ENCODE measurements around the gene GEMIN7. TPM values are rescaled to one million over a fixed set of nuclear protein-coding genes. Genes with fewer than 3 reads are reported as not detected.
A peak's percentile ranks its signal among the peaks of the same experiment; 100 is the strongest.

The GEMIN7 gene
- total and polyA plus RNA-seq, 2 of the 4 experiments (the other 2 are of a cell fraction), result 27.2 to 53.0 TPM

DNA sequence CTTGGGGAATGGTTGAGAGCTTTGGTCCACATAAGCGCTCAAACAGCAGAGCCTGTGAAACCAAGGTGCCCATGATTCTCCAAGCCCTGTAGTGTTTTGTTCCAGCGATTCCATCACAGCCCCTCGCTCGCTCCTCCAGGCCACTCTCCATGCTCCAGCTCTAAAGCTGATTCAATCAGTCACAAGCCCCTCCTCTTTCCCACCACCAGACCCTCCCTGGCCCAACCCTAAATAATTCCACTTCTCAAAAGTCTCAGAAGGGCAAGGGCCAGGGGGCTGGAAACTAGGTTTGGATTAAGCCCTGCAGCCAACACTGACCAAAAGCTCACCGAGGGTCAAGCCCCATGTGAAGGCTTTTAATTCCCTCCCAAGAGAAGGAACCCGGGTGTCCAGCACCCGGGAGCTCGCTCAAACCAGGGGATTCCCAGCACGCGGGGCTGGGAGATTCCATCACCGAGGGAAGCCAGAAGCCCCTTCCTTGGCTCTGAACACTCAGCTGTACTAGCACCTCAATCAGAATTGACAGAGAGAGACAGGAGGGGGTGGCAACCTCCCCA is 4.2 kb upstream of the GEMIN7 start:
- no peak overlapping the region for H2BK20ac ChIP-seq (ENCODE audit: low read depth, low read length)
- no peak overlapping the region for H3K23ac ChIP-seq (ENCODE audit: low read depth, low read length)
- H3K56ac ChIP-seq (ENCODE audit: extremely low read depth, insufficient read depth, low read length), result no peak overlapping the region
- H3K36me3 ChIP-seq (ENCODE audit: control insufficient read depth, insufficient read depth, low read length), result peaks cover 18% of the 10 kb centered on the region
- dilution Hi-C loops (cut with HindIII; ENCODE audit: low sequenced_read_pairs, unreplicated experiment), result no loop called here
- ATAC-seq (ENCODE audit: low read depth) (no peak), DNase-seq (no peak)
- no peak overlapping the region; the same call in 2 of the 3 replicates for H2BK15ac ChIP-seq (ENCODE audit: low read depth, low read length)
- no peaks in the 10 kb centered on the region for H4K20me1 ChIP-seq (ENCODE audit: insufficient read depth, low read length)
- no peaks in the 10 kb centered on the region for H3K9me3 ChIP-seq (ENCODE audit: control insufficient read depth, insufficient read depth, low read length)
- H2BK5ac ChIP-seq (ENCODE audit: low read depth, low read length, poor library complexity, severe bottlenecking), result no peak overlapping the region
- no peak overlapping the region for H3K14ac ChIP-seq (replicated peaks; ENCODE audit: low read depth, low read length)
- WGBS, 2 experiments (ENCODE audit: extremely low coverage in 2 of 2, insufficient read length in 1 of 2), result 60% methylated on average over 1 of the region's 11 CpGs; no CpG with 5 or more reads in 1 of the 2 experiments
- no peak overlapping the region for H2AK5ac ChIP-seq (ENCODE audit: low read depth, low read length)
- in situ Hi-C loops (cut with MboI; ENCODE audit: low sequenced_read_pairs), result no loop called here
- no peak overlapping the region for H4K8ac ChIP-seq (ENCODE audit: low read depth in 2 of 2, low read length in 2 of 2)
- H3K4me2 ChIP-seq (ENCODE audit: low read depth, low read length), result no peak overlapping the region
- BruUV-seq (replicated peaks), result no TSS peak
- H3K18ac ChIP-seq (ENCODE audit: low read depth, low read length), result no peak overlapping the region
- peaks cover 3% of the 10 kb centered on the region; the same call in 1 of the 2 replicates for H3K4me1 ChIP-seq (ENCODE audit: control insufficient read depth, insufficient read depth, low read length)
- no peak overlapping the region for H4K5ac ChIP-seq (ENCODE audit: low read depth, low read length)
- no peak overlapping the region for H4K91ac ChIP-seq (ENCODE audit: insufficient read depth, low read depth, low read length)
- no peak overlapping the region for H3K4me3 ChIP-seq (ENCODE audit: insufficient read depth, low read depth, low read length)
- peaks cover 10% of the 10 kb centered on the region for H3K9me1 ChIP-seq (ENCODE audit: insufficient read depth, low read length)
- ChIA-PET CTCF (no interaction called here), POLR2A (ENCODE audit: unreplicated experiment) (no interaction called here)
- no peak overlapping the region for H2BK120ac ChIP-seq (ENCODE audit: low read depth, low read length)
- no peak overlapping the region for H3K4ac ChIP-seq (ENCODE audit: low read depth, low read length)
- intact Hi-C loops (cut with micrococcal nuclease), result no loop called here
- no peaks in the 10 kb centered on the region for H3K27me3 ChIP-seq (ENCODE audit: control insufficient read depth, insufficient read depth, low read length)
- H2AK9ac ChIP-seq (replicated peaks; ENCODE audit: low read depth, low read length, poor library complexity), result no peak overlapping the region
- H3K27ac ChIP-seq (ENCODE audit: insufficient read depth, low read length), result no peak overlapping the region
- no peak overlapping the region for H3K9ac ChIP-seq (ENCODE audit: low read depth, low read length)
- H2AFZ ChIP-seq (replicated peaks; ENCODE audit: low read length, poor library complexity), result peak overlapping the region; percentile 14
- peaks cover 6 to 14% of the 10 kb centered on the region in 2 experiments; a peak in 3 of 4 replicates for H3K79me1 ChIP-seq (ENCODE audit: low read depth in 1 of 2, low read length in 2 of 2)
- TF ChIP-seq, protein P1, sequence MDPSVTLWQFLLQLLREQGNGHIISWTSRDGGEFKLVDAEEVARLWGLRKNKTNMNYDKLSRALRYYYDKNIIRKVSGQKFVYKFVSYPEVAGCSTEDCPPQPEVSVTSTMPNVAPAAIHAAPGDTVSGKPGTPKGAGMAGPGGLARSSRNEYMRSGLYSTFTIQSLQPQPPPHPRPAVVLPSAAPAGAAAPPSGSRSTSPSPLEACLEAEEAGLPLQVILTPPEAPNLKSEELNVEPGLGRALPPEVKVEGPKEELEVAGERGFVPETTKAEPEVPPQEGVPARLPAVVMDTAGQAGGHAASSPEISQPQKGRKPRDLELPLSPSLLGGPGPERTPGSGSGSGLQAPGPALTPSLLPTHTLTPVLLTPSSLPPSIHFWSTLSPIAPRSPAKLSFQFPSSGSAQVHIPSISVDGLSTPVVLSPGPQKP (IDR thresholded peaks at IDR 0.05; ENCODE audit: borderline replicate concordance, low read depth, low read length), result no peak
- TF ChIP-seq, protein P2, sequence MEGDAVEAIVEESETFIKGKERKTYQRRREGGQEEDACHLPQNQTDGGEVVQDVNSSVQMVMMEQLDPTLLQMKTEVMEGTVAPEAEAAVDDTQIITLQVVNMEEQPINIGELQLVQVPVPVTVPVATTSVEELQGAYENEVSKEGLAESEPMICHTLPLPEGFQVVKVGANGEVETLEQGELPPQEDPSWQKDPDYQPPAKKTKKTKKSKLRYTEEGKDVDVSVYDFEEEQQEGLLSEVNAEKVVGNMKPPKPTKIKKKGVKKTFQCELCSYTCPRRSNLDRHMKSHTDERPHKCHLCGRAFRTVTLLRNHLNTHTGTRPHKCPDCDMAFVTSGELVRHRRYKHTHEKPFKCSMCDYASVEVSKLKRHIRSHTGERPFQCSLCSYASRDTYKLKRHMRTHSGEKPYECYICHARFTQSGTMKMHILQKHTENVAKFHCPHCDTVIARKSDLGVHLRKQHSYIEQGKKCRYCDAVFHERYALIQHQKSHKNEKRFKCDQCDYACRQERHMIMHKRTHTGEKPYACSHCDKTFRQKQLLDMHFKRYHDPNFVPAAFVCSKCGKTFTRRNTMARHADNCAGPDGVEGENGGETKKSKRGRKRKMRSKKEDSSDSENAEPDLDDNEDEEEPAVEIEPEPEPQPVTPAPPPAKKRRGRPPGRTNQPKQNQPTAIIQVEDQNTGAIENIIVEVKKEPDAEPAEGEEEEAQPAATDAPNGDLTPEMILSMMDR (conservative IDR thresholded peaks at IDR 0.05; ENCODE audit: low read depth, low read length), result no peak
- TF ChIP-seq NFE2L2 (IDR thresholded peaks at IDR 0.05; ENCODE audit: low read depth, low read length) (no peak), MXI1 (IDR thresholded peaks at IDR 0.05; ENCODE audit: borderline replicate concordance, low read depth, low read length) (no peak), SMC3 (IDR thresholded peaks at IDR 0.05; ENCODE audit: low read depth, low read length) (no peak), RAD21 (IDR thresholded peaks at IDR 0.05; ENCODE audit: low read length) (no peak), FOS (IDR thresholded peaks at IDR 0.05; ENCODE audit: low read depth, low read length) (no peak)
